ENCODE results near the gene MRPL58. TPM values are rescaled to one million over a fixed set of nuclear protein-coding genes. Genes with fewer than 3 reads are reported as not detected.

The MRPL58 gene
- total and polyA plus RNA-seq, 2 of the 8 experiments (the other 6 are each of a cell fraction or from before 2014, with no cell fraction given): 43.6 to 49.1 TPM

GRCh38 chr17:75036643-75037268, 24.3 kb downstream of the MRPL58 start:
- DNase-seq (ENCODE audit: low read depth in 1 of 2, low spot score in 2 of 2) (no peak), FAIRE-seq (no peak)
- Histone ChIP-seq H3K27ac (ENCODE audit: low read depth, low read length) (0 out of 2 replicates have a peak overlapping the region, but pooled peaks have one; percentile 7), H3K14ac (ENCODE audit: insufficient read length) (no peak overlapping the region), H3K23me2 (ENCODE audit: low read depth, low read length) (no peaks in the 10 kb centered on the region), H3K79me1 (ENCODE audit: low read depth, low read length) (no peaks in the 10 kb centered on the region), H2AFZ (ENCODE audit: low read length) (no peak overlapping the region), H3K4ac (replicated peaks; ENCODE audit: insufficient read length, low read depth, low read length) (no peak overlapping the region), H4K5ac (ENCODE audit: insufficient read length, low read depth, low read length) (no peak overlapping the region), H3K56ac (replicated peaks; ENCODE audit: insufficient read length, low read depth, low read length) (no peak overlapping the region), H4K8ac (ENCODE audit: extremely low read depth, insufficient read depth, low read length) (peak overlapping the region; percentile 16; the same call in 1 of the 2 replicates), H3K79me2 (ENCODE audit: control insufficient read depth in 1 of 2, insufficient read depth in 2 of 2, low read length in 2 of 2) (no peaks in the 10 kb centered on the region), H3K9me3 (ENCODE audit: insufficient read depth in 2 of 2, low read depth in 1 of 2, low read length in 1 of 2) (no peaks in the 10 kb centered on the region), H2BK5ac (ENCODE audit: low read depth, low read length) (peak overlapping the region; percentile 82; the same call in 1 of the 2 replicates), H2BK12ac (ENCODE audit: low read depth, low read length) (peak overlapping the region; percentile 81), H3K23ac (ENCODE audit: insufficient read length) (no peak overlapping the region), H4K91ac (replicated peaks; ENCODE audit: insufficient read length, low read length) (no peak overlapping the region), H2BK20ac (ENCODE audit: low read length) (no peak overlapping the region), H3K18ac (ENCODE audit: extremely low read depth, low read length) (0 out of 2 replicates have a peak overlapping the region, but pooled peaks have one; percentile 38), H4K20me1 (replicated peaks in 1 of 2; ENCODE audit: control insufficient read depth in 1 of 2, insufficient read depth in 2 of 2, low read length in 2 of 2) (no peaks in the 10 kb centered on the region), H3K36me3 (ENCODE audit: control insufficient read depth in 2 of 4, insufficient read depth in 4 of 4, low read length in 3 of 4) (peaks cover 7 to 34% (median 23%) of the 10 kb centered on the region in 4 experiments; a peak in 7 of 8 replicates), H3K9ac (replicated peaks in 1 of 4; ENCODE audit: extremely low read depth in 1 of 4, low read depth in 3 of 4, low read length in 3 of 4) (no peak overlapping the region), H3K27me3 (replicated peaks in 1 of 4; ENCODE audit: control insufficient read depth in 3 of 4, extremely low read depth in 1 of 4, insufficient read depth in 3 of 4, low read length in 3 of 4) (no peaks in the 10 kb centered on the region), H2BK15ac (ENCODE audit: low read length) (no peak overlapping the region), H2AK5ac (ENCODE audit: low read depth, low read length) (peak overlapping the region; percentile 59; the same call in 1 of the 2 replicates), H3K4me3 (ENCODE audit: extremely low read depth in 1 of 4, insufficient read depth in 2 of 4, low read depth in 3 of 4, low read length in 4 of 4) (no peak overlapping the region), H3K4me1 (replicated peaks in 1 of 4; ENCODE audit: control insufficient read depth in 3 of 4, insufficient read depth in 4 of 4, low read length in 3 of 4) (peaks cover 5 to 10% (median 7%) of the 10 kb centered on the region in 4 experiments; a peak in 6 of 7 replicates), H2BK120ac (replicated peaks; ENCODE audit: low read depth, low read length) (no peak overlapping the region), H3K4me2 (ENCODE audit: insufficient read depth in 1 of 2, low read depth in 2 of 2, low read length in 2 of 2) (no peak overlapping the region)
- ChIA-PET POLR2A (ENCODE audit: partially characterized antibody) (interaction anchor here (0.9 to 3.7 kb wide), 10 partner anchors 8 to 118 kb away, joined by 3 to 63 read pairs (median 4); partner anchors contain the start of genes ATP5PD, KCTD2 and MRPL58), CTCF (ENCODE audit: partially characterized antibody) (interaction anchor here (0.6 to 3.4 kb wide), 5 partner anchors 22 to 112 kb away, joined by 3 to 28 read pairs (median 3); no protein-coding TSS in a partner anchor)
- 90% methylated on average over 27 of the region's 27 CpGs; no CpG with 5 or more reads in 1 of the 2 experiments for WGBS, 2 experiments (ENCODE audit: extremely low coverage in 1 of 2, insufficient coverage in 1 of 2, insufficient read length in 1 of 2, insufficient replicate concordance in 2 of 2, low coverage in 1 of 2, low lambda C conversion rate in 2 of 2, missing lambda C conversion rate in 1 of 2)
- TF ChIP-seq E2F6 (IDR thresholded peaks at IDR 0.05): no peak
- no peak for TF ChIP-seq SIRT6 (IDR thresholded peaks at IDR 0.05; ENCODE audit: low read length)
- TF ChIP-seq SAP30 (IDR thresholded peaks at IDR 0.05; ENCODE audit: insufficient read depth, insufficient replicate concordance, low read length): no peak
